Stomach (tissue), 4 donors: ENCODE results near the gene FZD4.
"Not testable (repeated sequence)": the region's sequence is repeated elsewhere in the genome, so short reads cannot be mapped to it uniquely, and the experiment has no call there.

Experiments
- EP300 ChIP-seq: sonication (generic); formaldehyde crosslinking; IDR thresholded peaks from one replicate; pipeline ENCODE4 v1.6.1; 2017; ENCODE audit warnings: antibody characterized with exemption
- POLR2A ChIP-seq, 4 donors: fragments of 450-650 bp; IDR thresholded peaks; one replicate each; pipeline ENCODE4 v1.6.1; 2016; ENCODE audit warnings: antibody characterized with exemption in 4 of 4, control low read depth in 2 of 4, mild to moderate bottlenecking in 1 of 4, moderate library complexity in 1 of 4
- POLR2AphosphoS5 ChIP-seq, 3 donors: sonication (generic); formaldehyde crosslinking; IDR thresholded peaks; one replicate each; pipeline ENCODE4 v1.6.1; 2016; ENCODE audit warnings: antibody characterized with exemption in 3 of 3
- TF ChIP-seq, protein P1 (sequence below), 7 experiments: fragments of 450-650 bp in 4 of 7; fragments of 200-600 bp in 3 of 7; sonication (generic) in 3 of 7; IDR thresholded peaks; one replicate each; pipeline ENCODE4 v1.5.1; 2016 to 2019; ENCODE audit warnings: antibody characterized with exemption in 7 of 7, control low read depth in 2 of 7, mild to moderate bottlenecking in 1 of 7

DNA sequence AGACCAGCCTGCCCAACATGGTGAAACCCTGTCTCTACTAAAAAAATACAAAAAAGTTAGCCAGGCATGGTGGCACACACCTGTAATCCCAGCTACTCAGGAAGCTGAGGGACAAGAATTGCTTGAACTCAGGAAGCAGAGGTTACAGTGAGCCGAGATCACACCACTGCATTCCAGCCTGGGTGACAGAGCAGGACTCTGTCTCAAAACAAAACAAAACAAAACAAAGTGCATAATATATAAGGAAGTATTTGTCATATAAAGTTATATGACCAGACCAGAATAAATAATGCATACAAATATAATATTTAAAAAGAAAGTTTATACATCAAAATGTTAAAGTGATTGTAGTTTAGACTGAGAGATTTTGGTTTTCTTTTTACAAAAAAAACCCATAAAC, 39.3 kb downstream of the FZD4 start:
- TF ChIP-seq, protein P1, sequence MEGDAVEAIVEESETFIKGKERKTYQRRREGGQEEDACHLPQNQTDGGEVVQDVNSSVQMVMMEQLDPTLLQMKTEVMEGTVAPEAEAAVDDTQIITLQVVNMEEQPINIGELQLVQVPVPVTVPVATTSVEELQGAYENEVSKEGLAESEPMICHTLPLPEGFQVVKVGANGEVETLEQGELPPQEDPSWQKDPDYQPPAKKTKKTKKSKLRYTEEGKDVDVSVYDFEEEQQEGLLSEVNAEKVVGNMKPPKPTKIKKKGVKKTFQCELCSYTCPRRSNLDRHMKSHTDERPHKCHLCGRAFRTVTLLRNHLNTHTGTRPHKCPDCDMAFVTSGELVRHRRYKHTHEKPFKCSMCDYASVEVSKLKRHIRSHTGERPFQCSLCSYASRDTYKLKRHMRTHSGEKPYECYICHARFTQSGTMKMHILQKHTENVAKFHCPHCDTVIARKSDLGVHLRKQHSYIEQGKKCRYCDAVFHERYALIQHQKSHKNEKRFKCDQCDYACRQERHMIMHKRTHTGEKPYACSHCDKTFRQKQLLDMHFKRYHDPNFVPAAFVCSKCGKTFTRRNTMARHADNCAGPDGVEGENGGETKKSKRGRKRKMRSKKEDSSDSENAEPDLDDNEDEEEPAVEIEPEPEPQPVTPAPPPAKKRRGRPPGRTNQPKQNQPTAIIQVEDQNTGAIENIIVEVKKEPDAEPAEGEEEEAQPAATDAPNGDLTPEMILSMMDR (IDR thresholded peaks at IDR 0.05), result not testable (repeated sequence)
- TF ChIP-seq POLR2AphosphoS5 (IDR thresholded peaks at IDR 0.05); POLR2A (IDR thresholded peaks at IDR 0.05); EP300: not testable (repeated sequence)
